Measurements from ENCODE around the gene MYL5.

DNA sequence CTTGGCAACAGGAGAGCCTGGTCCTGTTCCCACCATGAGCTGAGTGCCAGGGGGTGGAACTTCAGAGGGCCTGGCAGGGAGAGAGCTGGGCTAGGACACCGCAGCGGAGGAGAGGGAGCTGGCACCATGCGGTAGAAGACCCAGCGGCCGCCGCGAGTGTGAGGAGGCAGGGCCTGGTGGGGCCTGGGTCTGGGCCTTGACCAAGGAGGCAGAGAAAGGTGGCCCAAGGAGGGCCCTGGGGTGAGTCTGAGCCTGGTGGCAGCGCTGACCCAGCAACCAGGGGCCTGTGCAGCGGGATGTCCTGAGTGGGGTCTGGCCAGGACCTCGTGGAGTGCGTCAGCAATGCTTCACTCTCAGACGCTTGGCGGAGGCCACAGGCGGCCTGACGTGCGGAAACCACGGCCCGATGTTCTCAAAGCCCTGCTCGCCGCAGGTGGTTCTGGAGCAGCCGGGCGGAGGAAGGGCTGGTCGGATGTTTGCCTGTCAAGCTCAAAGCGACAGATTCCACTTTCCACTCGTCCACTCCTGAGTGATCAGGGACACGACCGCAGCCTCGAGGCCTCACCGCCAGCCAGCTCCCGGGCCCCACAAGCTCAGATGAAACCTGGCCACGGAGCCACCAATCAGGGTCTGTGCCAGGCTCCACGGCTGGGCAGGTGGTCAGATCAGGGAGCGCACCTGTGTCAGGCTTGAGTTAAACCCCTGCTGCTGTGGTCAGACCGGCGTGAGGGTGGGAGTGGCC is 21.1 kb upstream of the MYL5 start:
- TF ChIP-seq POLR2A (IDR thresholded peaks at IDR 0.05; ENCODE audit: low read depth, low read length) = no peak
- TF ChIP-seq TAF1 (IDR thresholded peaks at IDR 0.05; ENCODE audit: borderline replicate concordance, low read depth, low read length) = no peak
- TF ChIP-seq POLR2AphosphoS5 (IDR thresholded peaks at IDR 0.05; ENCODE audit: low read depth, low read length) = no peak

Measured in GM12892 (cell line).